IMR-90 (cell line): ENCODE data around the gene VAV3. TPM values are rescaled to one million over a fixed set of nuclear protein-coding genes. Genes with fewer than 3 reads are reported as not detected.

Source experiments
- ATAC-seq: fragments of 200-7000 bp; cut with Tn5 transposase; 2 replicates; pipeline ENCODE4 v1.9.1; 2020; ENCODE audit warnings: low read depth, mild to moderate bottlenecking, moderate library complexity
- BruUV-seq: library from RNA; stranded (reverse); fragments of 400-500 nt; replicated peaks from 2 replicates; lab custom pipeline; 2021; lab: Mats Ljungman, UMichigan
- CTCF ChIA-PET: fragments of 300-600 bp; formaldehyde crosslinking; extraction: SDS; loops from one replicate; lab custom pipeline; 2021; ENCODE audit warnings: antibody characterized with exemption; lab: Yijun Ruan, JAX
- POLR2A ChIA-PET: fragments of 300-600 bp; sonication (Branson Sonifier 250); formaldehyde crosslinking; loops from one replicate; lab custom pipeline; 2022; ENCODE audit warnings: antibody characterized with exemption; ENCODE audit not compliant: unreplicated experiment; lab: Charles Lee
- DNase-seq: peaks from one replicate; pipeline ENCODE4 v3.0.0; 2013
- H2AFZ ChIP-seq: replicated peaks from 2 replicates; pipeline ENCODE3; 2013; ENCODE audit warnings: low read length, mild to moderate bottlenecking; ENCODE audit not compliant: poor library complexity
- H2AK5ac ChIP-seq: 2 replicates; pipeline ENCODE4 v1.6.1; 2013; ENCODE audit warnings: low read depth, low read length, inconsistent platforms
- H2AK9ac ChIP-seq: replicated peaks from 2 replicates; pipeline ENCODE3; 2013; ENCODE audit warnings: mild to moderate bottlenecking, low read depth, low read length, moderate library complexity; ENCODE audit not compliant: poor library complexity
- H2BK120ac ChIP-seq: 2 replicates; pipeline ENCODE4 v1.6.1; 2013; ENCODE audit warnings: low read depth, low read length, inconsistent platforms
- H2BK15ac ChIP-seq: 3 replicates; pipeline ENCODE4 v1.6.1; 2013; ENCODE audit warnings: low read depth, low read length, inconsistent platforms
- H2BK20ac ChIP-seq: 2 replicates; pipeline ENCODE4 v1.6.1; 2013; ENCODE audit warnings: low read depth, mild to moderate bottlenecking, inconsistent platforms, low read length, moderate library complexity
- H2BK5ac ChIP-seq: 2 replicates; pipeline ENCODE4 v1.6.1; 2013; ENCODE audit warnings: mild to moderate bottlenecking, low read depth, low read length, inconsistent platforms; ENCODE audit not compliant: poor library complexity, severe bottlenecking
- H3K14ac ChIP-seq: replicated peaks from 2 replicates; pipeline ENCODE4 v1.6.1; 2013; ENCODE audit warnings: low read depth, low read length, inconsistent platforms
- H3K18ac ChIP-seq: 2 replicates; pipeline ENCODE4 v1.6.1; 2013; ENCODE audit warnings: low read depth, low read length, control low read depth
- H3K23ac ChIP-seq: 2 replicates; pipeline ENCODE4 v1.6.1; 2013; ENCODE audit warnings: low read depth, low read length, inconsistent platforms
- H3K27ac ChIP-seq: 2 replicates; pipeline ENCODE4 v1.5.1; 2013; ENCODE audit warnings: mild to moderate bottlenecking, control low read depth, low read length; ENCODE audit not compliant: insufficient read depth
- H3K27me3 ChIP-seq: 2 replicates; pipeline ENCODE4 v1.6.1; 2013; ENCODE audit warnings: low read length; ENCODE audit not compliant: control insufficient read depth, insufficient read depth
- H3K36me3 ChIP-seq: 2 replicates; pipeline ENCODE4 v1.6.1; 2013; ENCODE audit warnings: low read length, mixed read lengths; ENCODE audit not compliant: control insufficient read depth, insufficient read depth
- H3K4ac ChIP-seq: 2 replicates; pipeline ENCODE4 v1.6.1; 2013; ENCODE audit warnings: low read depth, low read length, inconsistent platforms
- H3K4me1 ChIP-seq: 2 replicates; pipeline ENCODE4 v1.6.1; 2013; ENCODE audit warnings: low read length, mixed read lengths; ENCODE audit not compliant: control insufficient read depth, insufficient read depth
- H3K4me2 ChIP-seq: 2 replicates; pipeline ENCODE4 v1.6.1; 2013; ENCODE audit warnings: low read depth, mild to moderate bottlenecking, control low read depth, low read length, moderate library complexity
- H3K4me3 ChIP-seq: 2 replicates; pipeline ENCODE4 v1.5.1; 2013; ENCODE audit warnings: low read depth, mild to moderate bottlenecking, control low read depth, low read length, moderate library complexity; ENCODE audit not compliant: insufficient read depth
- H3K56ac ChIP-seq: 2 replicates; pipeline ENCODE4 v1.6.1; 2013; ENCODE audit warnings: low read length, inconsistent platforms; ENCODE audit not compliant: insufficient read depth; ENCODE audit errors: extremely low read depth
- H3K79me1 ChIP-seq, 2 experiments: 2 replicates each; pipeline ENCODE4 v1.6.1; 2013; ENCODE audit warnings: low read length in 2 of 2, inconsistent platforms in 1 of 2, low read depth in 1 of 2
- H3K9ac ChIP-seq: 2 replicates; pipeline ENCODE4 v1.6.1; 2013; ENCODE audit warnings: low read depth, low read length, control low read depth
- H3K9me1 ChIP-seq: 2 replicates; pipeline ENCODE4 v1.6.1; 2013; ENCODE audit warnings: low read length, inconsistent platforms; ENCODE audit not compliant: insufficient read depth
- H3K9me3 ChIP-seq: 2 replicates; pipeline ENCODE4 v1.6.1; 2013; ENCODE audit warnings: low read length; ENCODE audit not compliant: control insufficient read depth, insufficient read depth
- H4K20me1 ChIP-seq: 2 replicates; pipeline ENCODE4 v1.6.1; 2013; ENCODE audit warnings: low read length, inconsistent platforms; ENCODE audit not compliant: insufficient read depth
- H4K5ac ChIP-seq: 2 replicates; pipeline ENCODE4 v1.6.1; 2013; ENCODE audit warnings: mild to moderate bottlenecking, low read depth, low read length, control low read depth
- H4K8ac ChIP-seq, 2 experiments: 2 replicates each; pipeline ENCODE4 v1.6.1; 2013; ENCODE audit warnings: low read depth in 2 of 2, low read length in 2 of 2, control low read depth in 1 of 2, inconsistent platforms in 1 of 2
- H4K91ac ChIP-seq: 2 replicates; pipeline ENCODE4 v1.6.1; 2013; ENCODE audit warnings: low read depth, low read length, inconsistent platforms; ENCODE audit not compliant: insufficient read depth
- BHLHE40 ChIP-seq: fragments of 150-350 bp; IDR thresholded peaks from 2 replicates; pipeline ENCODE4 v1.6.1; 2016; ENCODE audit warnings: mild to moderate bottlenecking, low read depth, low read length
- CEBPB ChIP-seq: IDR thresholded peaks from 2 replicates; pipeline ENCODE4 v1.6.1; 2012; ENCODE audit warnings: low read depth, low read length, improper control_type of control experiment
- CHD1 ChIP-seq: IDR thresholded peaks from 2 replicates; pipeline ENCODE4 v1.6.1; 2012; ENCODE audit warnings: low read depth, low read length, improper control_type of control experiment
- FOS ChIP-seq: fragments of 150-350 bp; IDR thresholded peaks from 2 replicates; pipeline ENCODE4 v1.6.1; 2016; ENCODE audit warnings: low read depth, low read length
- POLR2A ChIP-seq: IDR thresholded peaks from 2 replicates; pipeline ENCODE4 v1.6.1; 2012; ENCODE audit warnings: mild to moderate bottlenecking, low read depth, low read length
- RAD21 ChIP-seq: IDR thresholded peaks from 2 replicates; pipeline ENCODE4 v1.6.1; 2012; ENCODE audit warnings: low read length, improper control_type of control experiment
- RFX5 ChIP-seq: IDR thresholded peaks from 2 replicates; pipeline ENCODE4 v1.8.0; 2012; ENCODE audit warnings: low read depth, mild to moderate bottlenecking, low read length, moderate library complexity
- SMC3 ChIP-seq: fragments of 150-350 bp; IDR thresholded peaks from 2 replicates; pipeline ENCODE4 v1.6.1; 2016; ENCODE audit warnings: low read depth, mild to moderate bottlenecking, antibody characterized with exemption, low read length, moderate library complexity
- WGBS, 2 experiments: methylation state at CpG; one replicate each; pipeline versions ENCODE4 v1.1.5 to v1.1.7; 2013; ENCODE audit warnings: missing lambda C conversion rate in 2 of 2; ENCODE audit not compliant: insufficient read length in 1 of 2; ENCODE audit errors: extremely low coverage in 2 of 2; 5-methylcytosine and 5-hydroxymethylcytosine counted together
- dilution Hi-C: fragments of 300-500 bp; cut with HindIII; formaldehyde crosslinking; loops from one replicate; pipeline ENCODE4 v1.14.3; 2018; ENCODE audit warnings: low sequenced_read_pairs; ENCODE audit not compliant: unreplicated experiment
- in situ Hi-C: fragments of 300-500 bp; cut with MboI; formaldehyde crosslinking; loops from 3 replicates; pipeline ENCODE4 v1.14.3; 2019; ENCODE audit warnings: low sequenced_read_pairs, inconsistent platforms, mixed read lengths
- intact Hi-C: fragments of 100-400 bp; cut with micrococcal nuclease; formaldehyde crosslinking; loops from 2 replicates; pipeline ENCODE4 v1.10.0; 2022
- polyA plus RNA-seq, 3 experiments: library from polyadenylated mRNA; depleted of rRNA; stranded (reverse); fragments of >200 nt; gene quantifications; 2 replicates each; pipeline ENCODE4 v1.2.3, GENCODE V29; 2012; ENCODE audit warnings: low replicate concordance in 1 of 3
- total RNA-seq: library from RNA; depleted of rRNA; stranded (reverse); fragments of >200 nt; gene quantifications from 2 replicates; pipeline ENCODE4 v1.2.3, GENCODE V29; 2012

Gene VAV3
- total and polyA plus RNA-seq, 2 of the 4 experiments (the other 2 are of a cell fraction): 0.12 to 0.18 TPM

GRCh38 chr1:107979926-107980325 lies 14.9 kb upstream of the VAV3 start:
- Histone ChIP-seq H2BK20ac (no peak overlapping the region), H2AFZ (no peak overlapping the region), H4K5ac (no peak overlapping the region), H3K23ac (no peak overlapping the region), H2BK5ac (no peak overlapping the region), H3K27me3 (no peaks in the 10 kb centered on the region; the same call in 1 of the 2 replicates), H4K20me1 (no peaks in the 10 kb centered on the region), H3K4ac (no peak overlapping the region), H3K9me1 (no peaks in the 10 kb centered on the region), H3K14ac (no peak overlapping the region), H2BK15ac (no peak overlapping the region), H3K4me1 (no peaks in the 10 kb centered on the region), H2AK9ac (no peak overlapping the region), H3K4me2 (no peak overlapping the region), H3K9ac (no peak overlapping the region), H3K27ac (no peak overlapping the region), H4K8ac (no peak overlapping the region), H3K18ac (no peak overlapping the region), H3K36me3 (no peaks in the 10 kb centered on the region), H4K91ac (no peak overlapping the region), H3K9me3 (no peaks in the 10 kb centered on the region), H2BK120ac (no peak overlapping the region), H3K56ac (no peak overlapping the region), H2AK5ac (no peak overlapping the region), H3K4me3 (no peak overlapping the region), H3K79me1 (no peaks in the 10 kb centered on the region)
- TF ChIP-seq RFX5 (no peak), BHLHE40 (no peak), FOS (no peak), POLR2A (no peak), RAD21 (no peak), CHD1 (no peak), CEBPB (no peak), SMC3 (no peak)
- intact Hi-C loops: no loop called here
- ChIA-PET POLR2A (no interaction called here), CTCF (no interaction called here)
- ATAC-seq: no peak
- dilution Hi-C loops: no loop called here
- in situ Hi-C loops: no loop called here
- DNase-seq: no peak
- BruUV-seq: no TSS peak
- WGBS, 2 experiments: no CpG with 5 or more reads among the region's 2 CpGs
